Panc1 (cell line): ENCODE measurements around the gene DOCK8. TPM values are rescaled to one million over a fixed set of nuclear protein-coding genes. Genes with fewer than 3 reads are reported as not detected.

Experiments
- ATAC-seq: fragments of 200-7000 bp; cut with Tn5 transposase; 2 replicates; pipeline ENCODE4 v1.9.1; 2020; ENCODE audit warnings: mild to moderate bottlenecking, moderate library complexity
- BruUV-seq: library from RNA; stranded (reverse); fragments of 400-500 nt; replicated peaks from 2 replicates; lab custom pipeline; 2021; lab: Mats Ljungman, UMichigan
- CTCF ChIA-PET: fragments of 300-600 bp; sonication (Branson Sonifier 250); formaldehyde crosslinking; loops from one replicate; lab custom pipeline; 2022; ENCODE audit warnings: antibody characterized with exemption; lab: Charles Lee
- POLR2A ChIA-PET: fragments of 300-600 bp; sonication (Branson Sonifier 250); formaldehyde crosslinking; loops from one replicate; lab custom pipeline; 2022; ENCODE audit warnings: antibody characterized with exemption; lab: Charles Lee
- DNase-seq: peaks from one replicate; pipeline ENCODE4 v3.0.0-alpha.2; 2010; ENCODE audit warnings: low read depth, low spot score
- H3K27ac ChIP-seq: 2 replicates; pipeline ENCODE4 v1.5.1; 2011; ENCODE audit warnings: mild to moderate bottlenecking, low read length, inconsistent platforms
- H3K27me3 ChIP-seq: fragments of 200-500 bp; sonication (Bioruptor generic); 2 replicates; pipeline ENCODE4 v1.6.0; 2014; ENCODE audit warnings: low read length, inconsistent platforms; ENCODE audit not compliant: control insufficient read depth, insufficient read depth
- H3K36me3 ChIP-seq: fragments of 200-500 bp; sonication (Bioruptor generic); 2 replicates; pipeline ENCODE4 v1.5.1; 2014; ENCODE audit warnings: inconsistent platforms, mild to moderate bottlenecking, low read length, moderate library complexity; ENCODE audit not compliant: control insufficient read depth, insufficient read depth
- H3K4me1 ChIP-seq: 2 replicates; pipeline ENCODE4 v1.5.1; 2011; ENCODE audit warnings: inconsistent platforms, mild to moderate bottlenecking, low read length, moderate library complexity; ENCODE audit not compliant: control insufficient read depth, insufficient read depth
- H3K4me3 ChIP-seq, 2 experiments: 2 replicates each; pipeline ENCODE4 v1.5.1; 2011 to 2012; ENCODE audit warnings: low read depth in 2 of 2, low read length in 2 of 2, mild to moderate bottlenecking in 2 of 2, inconsistent platforms in 1 of 2, moderate library complexity in 1 of 2
- H3K9me3 ChIP-seq: fragments of 200-500 bp; sonication (Bioruptor generic); 2 replicates; pipeline ENCODE4 v1.5.1; 2014; ENCODE audit warnings: low read depth, mild to moderate bottlenecking, inconsistent platforms, low read length, moderate library complexity; ENCODE audit not compliant: control insufficient read depth, insufficient read depth
- POLR2AphosphoS5 ChIP-seq: IDR thresholded peaks from 2 replicates; pipeline ENCODE4 v1.6.1; 2012; ENCODE audit warnings: mild to moderate bottlenecking, low read depth, low read length, moderate library complexity
- SIN3A ChIP-seq: IDR thresholded peaks from 2 replicates; pipeline ENCODE4 v1.6.1; 2012; ENCODE audit warnings: low read depth, mild to moderate bottlenecking, low read length, moderate library complexity, borderline replicate concordance; ENCODE audit not compliant: insufficient read depth
- TCF7L2 ChIP-seq: IDR thresholded peaks from 2 replicates; pipeline ENCODE4 v1.6.1; 2011; ENCODE audit warnings: mild to moderate bottlenecking, low read depth, low read length, inconsistent platforms
- in situ Hi-C: cut with HindIII; loops from 2 replicates; pipeline ENCODE4 v1.10.0; 2016; ENCODE audit warnings: low sequenced_read_pairs, low pct_unique_long_range_greater_than_20kb
- intact Hi-C: fragments of 100-400 bp; cut with micrococcal nuclease; formaldehyde crosslinking; loops from one replicate; pipeline ENCODE4 v1.10.0; 2022; ENCODE audit not compliant: unreplicated experiment
- total RNA-seq: library from RNA; stranded (reverse); gene quantifications from one replicate; pipeline ENCODE4 v1.2.1, GENCODE V29; 2021; ENCODE audit not compliant: unreplicated experiment
- TF ChIP-seq, protein P1 (sequence below): fragments of 450-650 bp; IDR thresholded peaks from 2 replicates; pipeline ENCODE4 v1.5.1; 2017; ENCODE audit warnings: mild to moderate bottlenecking
- TF ChIP-seq, protein P2 (sequence below), 2 experiments: IDR thresholded peaks; 2 replicates each; pipeline ENCODE4 v1.6.1; 2011 to 2012; ENCODE audit warnings: low read depth in 2 of 2, control low read depth in 1 of 2, low read length in 1 of 2, mild to moderate bottlenecking in 1 of 2, moderate library complexity in 1 of 2; ENCODE audit not compliant: insufficient read depth in 1 of 2

The DOCK8 gene
- total RNA-seq, 1 experiment from 2014 or later = 1.4 TPM

DNA sequence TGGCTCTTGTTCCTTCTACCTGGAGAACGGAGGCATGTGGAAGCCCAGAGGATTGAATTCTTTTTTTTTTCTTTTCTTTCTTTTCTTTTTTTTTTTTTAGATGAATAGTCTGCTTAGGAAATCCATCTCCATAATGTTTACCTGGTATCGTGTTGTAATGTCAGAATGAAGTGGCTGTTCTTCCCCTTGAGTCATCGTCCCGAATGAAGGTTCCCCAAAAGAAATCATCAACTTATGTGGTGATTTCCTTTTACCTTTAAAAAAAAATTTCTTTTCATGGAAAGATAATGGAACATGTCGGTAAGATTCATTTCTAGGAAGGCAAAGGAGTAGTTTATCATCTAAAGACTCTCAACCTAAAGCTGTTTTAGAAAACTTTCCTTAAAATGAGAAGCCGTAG lies 59.7 kb downstream of the DOCK8 start:
- BruUV-seq = no TSS peak

DNA sequence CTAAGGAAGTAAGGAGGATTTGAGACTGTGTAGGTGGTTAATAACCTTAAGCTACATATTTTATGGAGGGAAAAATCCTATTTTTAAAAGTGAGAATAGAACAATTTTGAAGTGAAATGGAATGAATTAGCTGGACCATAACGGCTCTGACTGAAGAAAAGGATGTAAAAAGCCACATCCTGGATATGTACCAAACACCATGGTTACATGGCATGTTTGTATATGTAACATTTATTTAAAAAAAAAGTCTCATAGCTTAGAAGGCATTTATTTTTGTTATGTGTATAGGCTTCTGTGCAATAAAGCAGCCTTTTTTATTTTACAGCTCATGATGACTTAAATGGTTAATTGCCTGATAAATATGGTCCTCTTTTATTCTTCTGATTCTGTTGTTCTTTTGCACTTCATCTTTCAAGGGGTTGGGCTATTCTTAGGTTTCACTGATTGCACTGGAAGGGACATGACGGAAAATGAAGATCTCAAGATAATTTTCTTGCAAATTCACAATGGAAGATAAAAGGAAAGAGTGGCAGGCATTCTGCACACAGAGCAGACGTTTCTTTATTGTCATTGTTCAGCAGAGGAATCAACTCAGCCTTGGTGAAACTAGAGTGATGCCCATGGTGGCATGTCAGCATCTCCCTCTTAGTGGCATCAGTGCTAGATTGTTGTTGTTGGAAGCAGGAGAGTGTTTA lies 63.1 kb downstream of the DOCK8 start:
- TF ChIP-seq, protein P1, sequence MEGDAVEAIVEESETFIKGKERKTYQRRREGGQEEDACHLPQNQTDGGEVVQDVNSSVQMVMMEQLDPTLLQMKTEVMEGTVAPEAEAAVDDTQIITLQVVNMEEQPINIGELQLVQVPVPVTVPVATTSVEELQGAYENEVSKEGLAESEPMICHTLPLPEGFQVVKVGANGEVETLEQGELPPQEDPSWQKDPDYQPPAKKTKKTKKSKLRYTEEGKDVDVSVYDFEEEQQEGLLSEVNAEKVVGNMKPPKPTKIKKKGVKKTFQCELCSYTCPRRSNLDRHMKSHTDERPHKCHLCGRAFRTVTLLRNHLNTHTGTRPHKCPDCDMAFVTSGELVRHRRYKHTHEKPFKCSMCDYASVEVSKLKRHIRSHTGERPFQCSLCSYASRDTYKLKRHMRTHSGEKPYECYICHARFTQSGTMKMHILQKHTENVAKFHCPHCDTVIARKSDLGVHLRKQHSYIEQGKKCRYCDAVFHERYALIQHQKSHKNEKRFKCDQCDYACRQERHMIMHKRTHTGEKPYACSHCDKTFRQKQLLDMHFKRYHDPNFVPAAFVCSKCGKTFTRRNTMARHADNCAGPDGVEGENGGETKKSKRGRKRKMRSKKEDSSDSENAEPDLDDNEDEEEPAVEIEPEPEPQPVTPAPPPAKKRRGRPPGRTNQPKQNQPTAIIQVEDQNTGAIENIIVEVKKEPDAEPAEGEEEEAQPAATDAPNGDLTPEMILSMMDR = no peak
- TF ChIP-seq, protein P2, sequence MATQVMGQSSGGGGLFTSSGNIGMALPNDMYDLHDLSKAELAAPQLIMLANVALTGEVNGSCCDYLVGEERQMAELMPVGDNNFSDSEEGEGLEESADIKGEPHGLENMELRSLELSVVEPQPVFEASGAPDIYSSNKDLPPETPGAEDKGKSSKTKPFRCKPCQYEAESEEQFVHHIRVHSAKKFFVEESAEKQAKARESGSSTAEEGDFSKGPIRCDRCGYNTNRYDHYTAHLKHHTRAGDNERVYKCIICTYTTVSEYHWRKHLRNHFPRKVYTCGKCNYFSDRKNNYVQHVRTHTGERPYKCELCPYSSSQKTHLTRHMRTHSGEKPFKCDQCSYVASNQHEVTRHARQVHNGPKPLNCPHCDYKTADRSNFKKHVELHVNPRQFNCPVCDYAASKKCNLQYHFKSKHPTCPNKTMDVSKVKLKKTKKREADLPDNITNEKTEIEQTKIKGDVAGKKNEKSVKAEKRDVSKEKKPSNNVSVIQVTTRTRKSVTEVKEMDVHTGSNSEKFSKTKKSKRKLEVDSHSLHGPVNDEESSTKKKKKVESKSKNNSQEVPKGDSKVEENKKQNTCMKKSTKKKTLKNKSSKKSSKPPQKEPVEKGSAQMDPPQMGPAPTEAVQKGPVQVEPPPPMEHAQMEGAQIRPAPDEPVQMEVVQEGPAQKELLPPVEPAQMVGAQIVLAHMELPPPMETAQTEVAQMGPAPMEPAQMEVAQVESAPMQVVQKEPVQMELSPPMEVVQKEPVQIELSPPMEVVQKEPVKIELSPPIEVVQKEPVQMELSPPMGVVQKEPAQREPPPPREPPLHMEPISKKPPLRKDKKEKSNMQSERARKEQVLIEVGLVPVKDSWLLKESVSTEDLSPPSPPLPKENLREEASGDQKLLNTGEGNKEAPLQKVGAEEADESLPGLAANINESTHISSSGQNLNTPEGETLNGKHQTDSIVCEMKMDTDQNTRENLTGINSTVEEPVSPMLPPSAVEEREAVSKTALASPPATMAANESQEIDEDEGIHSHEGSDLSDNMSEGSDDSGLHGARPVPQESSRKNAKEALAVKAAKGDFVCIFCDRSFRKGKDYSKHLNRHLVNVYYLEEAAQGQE (IDR thresholded peaks at IDR 0.05; ENCODE audit: insufficient read depth in 1 of 2, low read depth in 2 of 2, low read length in 1 of 2) = no peak
- TF ChIP-seq POLR2AphosphoS5 (no peak), TCF7L2 (no peak)
- BruUV-seq = no TSS peak
- DNase-seq (no peak), ATAC-seq (no peak)
- Histone ChIP-seq H3K4me3 (no peak overlapping the region), H3K4me1 (no peaks in the 10 kb centered on the region), H3K27me3 (no peaks in the 10 kb centered on the region), H3K27ac (no peak overlapping the region), H3K9me3 (no peaks in the 10 kb centered on the region), H3K36me3 (no peaks in the 10 kb centered on the region)
- ChIA-PET CTCF (no interaction called here), POLR2A (no interaction called here)
- intact Hi-C loops = no loop called here
- in situ Hi-C loops = no loop called here

More for the DNA sequence above, 59.7 kb downstream of the DOCK8 start:
- intact Hi-C loops (no loop called here), in situ Hi-C loops (no loop called here)
- Histone ChIP-seq H3K4me1 (no peaks in the 10 kb centered on the region), H3K27ac (no peak overlapping the region), H3K9me3 (no peaks in the 10 kb centered on the region), H3K27me3 (no peaks in the 10 kb centered on the region), H3K4me3 (no peak overlapping the region), H3K36me3 (no peaks in the 10 kb centered on the region)
- ChIA-PET POLR2A (no interaction called here), CTCF (no interaction called here)
- DNase-seq (no peak), ATAC-seq (no peak)
- TF ChIP-seq POLR2AphosphoS5 = no peak

DNA sequence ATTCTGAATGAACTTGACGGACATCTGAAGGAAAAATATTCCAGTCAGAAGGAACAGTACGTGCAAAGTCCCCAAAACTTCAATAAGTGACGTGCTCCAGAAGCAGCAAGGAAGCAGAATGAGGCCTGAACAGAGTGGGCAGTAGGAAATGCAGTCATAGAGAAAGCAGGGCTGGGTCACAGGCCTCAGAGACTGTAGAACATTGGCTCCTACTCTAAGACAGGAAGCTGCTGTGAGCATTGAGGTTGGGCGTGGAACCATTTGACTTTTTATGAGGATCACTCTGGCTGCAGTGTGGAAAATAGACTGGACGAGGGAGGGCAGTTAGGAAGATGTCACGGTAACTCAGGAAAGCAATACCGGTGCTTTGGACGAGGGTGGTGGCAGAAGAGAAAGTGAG lies 64.0 kb downstream of the DOCK8 start:
- H3K36me3 ChIP-seq = no peaks in the 10 kb centered on the region
- ChIA-PET CTCF (no interaction called here), POLR2A (no interaction called here)
- no peak for TF ChIP-seq TCF7L2
- TF ChIP-seq POLR2AphosphoS5 = no peak
- TF ChIP-seq, protein P2 (IDR thresholded peaks at IDR 0.05; ENCODE audit: insufficient read depth in 1 of 2, low read depth in 2 of 2, low read length in 1 of 2) = no peak
- no peak for TF ChIP-seq SIN3A
- TF ChIP-seq, protein P1 = no peak
- ATAC-seq (no peak), DNase-seq (no peak)
- no peaks in the 10 kb centered on the region for H3K4me1 ChIP-seq
- intact Hi-C loops = no loop called here
- H3K9me3 ChIP-seq = no peaks in the 10 kb centered on the region
- H3K27ac ChIP-seq = no peak overlapping the region
- H3K27me3 ChIP-seq = no peaks in the 10 kb centered on the region
- no TSS peak for BruUV-seq
- in situ Hi-C loops = no loop called here
- H3K4me3 ChIP-seq = no peak overlapping the region
